H9 (cell line): ENCODE data around the gene NLRP9. TPM values are rescaled to one million over a fixed set of nuclear protein-coding genes. Genes with fewer than 3 reads are reported as not detected.

ENCODE experiments used
- DNase-seq: peaks from one replicate; pipeline ENCODE4 v3.0.0-alpha.2; 2017
- H2AFZ ChIP-seq: one replicate; pipeline ENCODE4 v1.6.1; 2013; ENCODE audit warnings: mild to moderate bottlenecking, low read length, control low read depth, moderate library complexity
- H2AK5ac ChIP-seq: 2 replicates; pipeline ENCODE4 v1.6.1; 2013; ENCODE audit warnings: low read length, control low read depth, mixed read lengths; ENCODE audit not compliant: insufficient read length
- H2BK120ac ChIP-seq: one replicate; pipeline ENCODE4 v1.6.1; 2013; ENCODE audit warnings: low read depth, mild to moderate bottlenecking, low read length, control low read depth, inconsistent platforms; ENCODE audit not compliant: poor library complexity, severe bottlenecking
- H2BK12ac ChIP-seq: 2 replicates; pipeline ENCODE4 v1.6.1; 2013; ENCODE audit warnings: low read length, control low read depth, mixed read lengths, low read depth; ENCODE audit not compliant: insufficient read length
- H2BK15ac ChIP-seq: 2 replicates; pipeline ENCODE4 v1.6.1; 2013; ENCODE audit warnings: low read depth, low read length, control low read depth
- H2BK20ac ChIP-seq: one replicate; pipeline ENCODE4 v1.6.1; 2013; ENCODE audit warnings: low read depth, mild to moderate bottlenecking, low read length, control low read depth, inconsistent platforms; ENCODE audit not compliant: poor library complexity, severe bottlenecking
- H2BK5ac ChIP-seq: 2 replicates; pipeline ENCODE4 v1.6.1; 2013; ENCODE audit warnings: low read length, control low read depth, mixed read lengths; ENCODE audit not compliant: insufficient read length
- H3K14ac ChIP-seq: 2 replicates; pipeline ENCODE4 v1.6.1; 2013; ENCODE audit warnings: low read length, control low read depth; ENCODE audit not compliant: insufficient read depth
- H3K18ac ChIP-seq: 2 replicates; pipeline ENCODE4 v1.6.1; 2013; ENCODE audit warnings: low read depth, mild to moderate bottlenecking, mixed read lengths, low read length, control low read depth; ENCODE audit not compliant: insufficient read length
- H3K23ac ChIP-seq: 2 replicates; pipeline ENCODE4 v1.6.1; 2013; ENCODE audit warnings: low read length, control low read depth, mixed read lengths, low read depth; ENCODE audit not compliant: insufficient read length
- H3K23me2 ChIP-seq: 2 replicates; pipeline ENCODE4 v1.6.1; 2013; ENCODE audit warnings: low read depth, mild to moderate bottlenecking, mixed read lengths, low read length, control low read depth; ENCODE audit not compliant: insufficient read length, poor library complexity, severe bottlenecking
- H3K27ac ChIP-seq: 2 replicates; pipeline ENCODE4 v1.5.1; 2013; ENCODE audit warnings: low read length, control low read depth, mixed read lengths, low read depth; ENCODE audit not compliant: insufficient read length
- H3K27me3 ChIP-seq: 2 replicates; pipeline ENCODE4 v1.6.1; 2013; ENCODE audit warnings: low read length, control low read depth, inconsistent platforms; ENCODE audit not compliant: insufficient read depth
- H3K4ac ChIP-seq: 2 replicates; pipeline ENCODE4 v1.6.1; 2013; ENCODE audit warnings: low read depth, mild to moderate bottlenecking, control low read depth, inconsistent platforms, low read length, moderate library complexity
- H3K4me1 ChIP-seq: 2 replicates; pipeline ENCODE4 v1.6.1; 2013; ENCODE audit warnings: low read length, control low read depth, inconsistent platforms; ENCODE audit not compliant: insufficient read depth
- H3K4me2 ChIP-seq: 2 replicates; pipeline ENCODE4 v1.6.1; 2013; ENCODE audit warnings: low read length, control low read depth, mixed read lengths; ENCODE audit not compliant: insufficient read length, insufficient read depth
- H3K56ac ChIP-seq: 2 replicates; pipeline ENCODE4 v1.6.1; 2013; ENCODE audit warnings: low read depth, mild to moderate bottlenecking, mixed read lengths, low read length, control low read depth; ENCODE audit not compliant: insufficient read length
- H3K79me1 ChIP-seq: 2 replicates; pipeline ENCODE4 v1.6.1; 2013; ENCODE audit warnings: low read depth, mild to moderate bottlenecking, moderate library complexity, low read length, control low read depth, inconsistent platforms; ENCODE audit not compliant: insufficient read depth, poor library complexity, severe bottlenecking
- H3K79me2 ChIP-seq: 2 replicates; pipeline ENCODE4 v1.6.1; 2013; ENCODE audit warnings: low read length, control low read depth, inconsistent platforms; ENCODE audit not compliant: insufficient read depth
- H3K9ac ChIP-seq: 2 replicates; pipeline ENCODE4 v1.6.1; 2013; ENCODE audit warnings: low read length, control low read depth, mixed read lengths; ENCODE audit not compliant: insufficient read length; ENCODE audit errors: extremely low read depth
- H3K9me3 ChIP-seq: one replicate; pipeline ENCODE4 v1.6.1; 2013; ENCODE audit warnings: low read depth, low read length, inconsistent platforms; ENCODE audit not compliant: control insufficient read depth
- H3T11ph ChIP-seq: one replicate; pipeline ENCODE4 v1.6.1; 2013; ENCODE audit warnings: mild to moderate bottlenecking, low read length, control low read depth, inconsistent platforms
- H4K20me1 ChIP-seq: one replicate; pipeline ENCODE4 v1.6.1; 2013; ENCODE audit not compliant: control insufficient read depth, insufficient read length, insufficient read depth
- H4K5ac ChIP-seq: 2 replicates; pipeline ENCODE4 v1.6.1; 2013; ENCODE audit warnings: low read depth, mild to moderate bottlenecking, mixed read lengths, low read length, control low read depth; ENCODE audit not compliant: insufficient read length
- H4K8ac ChIP-seq: replicated peaks from 2 replicates; pipeline ENCODE4 v1.6.1; 2013; ENCODE audit warnings: low read length, control low read depth, mixed read lengths, low read depth; ENCODE audit not compliant: insufficient read length
- H4K91ac ChIP-seq: 2 replicates; pipeline ENCODE4 v1.6.1; 2013; ENCODE audit warnings: low read depth, mild to moderate bottlenecking, moderate library complexity, mixed read lengths, low read length, control low read depth; ENCODE audit not compliant: insufficient read length
- H3K27ac Mint-ChIP-seq, 3 experiments: 2 replicates in 2 of 3; 3 replicates in 1 of 3; pipeline ENCODE4 v1.8.0; 2020 to 2021; ENCODE audit warnings: mixed read lengths in 3 of 3, mild to moderate bottlenecking in 1 of 3, moderate library complexity in 1 of 3
- H3K27me3 Mint-ChIP-seq: 2 replicates; pipeline ENCODE4 v1.8.0; 2021; ENCODE audit warnings: low read depth, mild to moderate bottlenecking, moderate library complexity, mixed read lengths
- H3K36me3 Mint-ChIP-seq, 3 experiments: 2 replicates in 2 of 3; 3 replicates in 1 of 3; pipeline ENCODE4 v1.8.0; 2020 to 2021; ENCODE audit warnings: low read depth in 3 of 3, mixed read lengths in 3 of 3; ENCODE audit not compliant: insufficient read depth in 1 of 3
- H3K4me1 Mint-ChIP-seq, 2 experiments: 2 replicates each; pipeline ENCODE4 v1.8.0; 2020; ENCODE audit warnings: mixed read lengths in 2 of 2
- H3K4me3 Mint-ChIP-seq, 2 experiments: 2 replicates in 1 of 2; 3 replicates in 1 of 2; pipeline ENCODE4 v1.8.0; 2020 to 2021; ENCODE audit warnings: mild to moderate bottlenecking in 2 of 2, mixed read lengths in 2 of 2, moderate library complexity in 1 of 2
- H3K9me3 Mint-ChIP-seq, 2 experiments: 2 replicates in 1 of 2; 3 replicates in 1 of 2; pipeline ENCODE4 v1.8.0; 2020; ENCODE audit warnings: mild to moderate bottlenecking in 2 of 2, mixed read lengths in 2 of 2, moderate library complexity in 1 of 2
- CTCF ChIP-seq: fragments of 200-600 bp; sonication (generic); conservative IDR thresholded peaks from 3 replicates; pipeline ENCODE4 v1.8.0; 2021; ENCODE audit warnings: antibody characterized with exemption, mild to moderate bottlenecking
- WGBS: extraction: QIAGEN DNeasy Blood & Tissue Kit; methylation state at CpG from one replicate; pipeline ENCODE4 v1.1.7; 2013; ENCODE audit warnings: missing lambda C conversion rate, low lambda C conversion rate, mixed read lengths; ENCODE audit not compliant: insufficient read length; ENCODE audit errors: extremely low coverage; 5-methylcytosine and 5-hydroxymethylcytosine counted together
- total RNA-seq: library from RNA; stranded (reverse); gene quantifications from 2 replicates; pipeline ENCODE4 v1.2.1, GENCODE V29; 2021

NLRP9 gene
- total RNA-seq, 1 experiment from 2014 or later: not detected

GRCh38 chr19:55694656-55695491 is 43.3 kb downstream of the NLRP9 start:
- Histone ChIP-seq H3K9me3 (no peaks in the 10 kb centered on the region), H3K14ac (no peak overlapping the region), H2AK5ac (no peak overlapping the region), H3K4ac (no peak overlapping the region), H4K8ac (no peak overlapping the region), H2BK12ac (no peak overlapping the region), H2BK5ac (no peak overlapping the region), H3K4me2 (no peak overlapping the region), H2BK15ac (no peak overlapping the region), H4K20me1 (no peaks in the 10 kb centered on the region), H3K9ac (no peak overlapping the region), H2BK20ac (no peak overlapping the region), H3K56ac (no peak overlapping the region), H2AFZ (no peak overlapping the region), H3T11ph (no peak overlapping the region), H3K79me2 (no peaks in the 10 kb centered on the region), H3K4me1 (no peaks in the 10 kb centered on the region), H3K23me2 (no peaks in the 10 kb centered on the region), H3K23ac (no peak overlapping the region), H4K5ac (no peak overlapping the region), H3K18ac (no peak overlapping the region), H4K91ac (no peak overlapping the region), H3K27me3 (no peaks in the 10 kb centered on the region), H3K79me1 (no peaks in the 10 kb centered on the region), H2BK120ac (no peak overlapping the region), H3K27ac (no peak overlapping the region)
- Mint-ChIP-seq H3K36me3 (peaks cover 24 to 68% (median 65%) of the 10 kb centered on the region in 3 experiments), H3K9me3 (no peaks in the 10 kb centered on the region), H3K4me3 (no peak overlapping the region), H3K4me1 (no peaks in the 10 kb centered on the region), H3K27ac (no peak overlapping the region), H3K27me3 (no peaks in the 10 kb centered on the region)
- TF ChIP-seq CTCF: no peak
- DNase-seq: no peak
- no CpG with 5 or more reads among the region's 37 CpGs for WGBS
